Cerebellar cortex (tissue), 1 donor: ENCODE data around the gene WASHC2A.
"Not testable (repeated sequence)": the region's sequence is repeated elsewhere in the genome, so short reads cannot be mapped to it uniquely, and the experiment has no call there.

Source experiments
- DNase-seq: peaks from one replicate; pipeline ENCODE4 v3.0.0-alpha.2; 2015; ENCODE audit warnings: low spot score

Gene WASHC2A

DNA sequence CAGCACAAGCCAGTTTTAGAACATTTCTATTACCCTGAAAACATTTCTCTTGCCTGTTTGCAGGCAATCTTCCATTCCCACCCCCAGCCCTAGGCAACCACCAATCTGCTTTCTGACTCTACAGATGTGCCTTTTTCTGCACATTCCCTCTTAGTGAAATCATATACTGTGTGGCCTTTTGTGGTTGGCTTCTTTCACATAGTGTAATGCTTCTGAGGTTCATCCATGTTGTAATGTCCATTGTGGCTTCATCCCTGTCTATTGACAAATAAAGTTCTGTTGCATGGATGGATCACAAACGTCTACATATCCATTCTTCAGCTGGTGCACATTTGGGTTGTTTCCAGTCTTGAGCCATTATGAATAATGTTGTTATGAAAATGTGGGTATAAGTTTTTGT lies 77.8 kb downstream of the WASHC2A start:
- not testable (repeated sequence) for DNase-seq

GRCh38 chr10:50152792-50153272 lies 85.1 kb downstream of the WASHC2A start:
- DNase-seq: no peak

- not testable (repeated sequence) for DNase-seq
Measured at GRCh38 chr10:50157868-50158267, 90.1 kb downstream of the WASHC2A start.

DNA sequence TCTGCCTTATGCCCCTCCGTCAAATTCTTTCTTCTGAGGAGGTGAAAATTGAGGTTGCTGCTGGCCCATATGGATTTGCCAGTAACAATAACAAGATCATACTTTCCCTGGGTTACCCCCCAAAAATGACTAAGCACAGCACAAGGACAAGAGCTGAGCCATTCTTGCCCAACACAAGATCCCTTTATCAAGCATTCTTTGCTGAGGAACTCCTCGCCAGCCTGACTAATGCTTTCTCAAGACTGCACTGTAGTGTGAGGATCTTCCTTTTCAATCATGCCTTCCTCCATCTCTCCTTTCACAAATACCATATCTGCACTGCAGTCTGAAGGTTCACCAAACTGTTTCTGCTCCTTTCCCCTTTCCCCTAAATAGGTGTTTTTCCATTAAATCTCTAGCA lies 92.1 kb downstream of the WASHC2A start:
- not testable (repeated sequence) for DNase-seq

- DNase-seq: not testable (repeated sequence)
Measured at GRCh38 chr10:50165038-50165437, 97.3 kb downstream of the WASHC2A start.

GRCh38 chr10:50167833-50168232 lies 100.1 kb downstream of the WASHC2A start:
- DNase-seq: not testable (repeated sequence)

DNA sequence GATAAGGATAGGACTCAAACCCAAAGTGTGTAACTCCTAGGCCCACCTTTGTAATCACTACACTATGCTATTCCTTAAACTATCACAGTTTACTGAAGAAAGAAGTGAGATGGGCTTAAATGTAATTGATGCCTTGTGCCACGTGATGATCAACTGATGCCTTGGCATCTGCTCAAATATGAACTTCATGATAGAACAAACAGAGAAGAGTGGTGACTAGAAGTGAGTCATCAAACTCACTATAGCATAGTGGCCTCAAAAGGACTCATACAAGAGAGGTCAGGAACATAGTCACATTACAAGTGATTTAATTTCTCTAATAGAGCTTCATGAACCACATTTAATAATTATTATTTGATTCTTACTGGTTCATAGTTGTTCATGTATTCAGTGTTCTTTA lies 101.8 kb downstream of the WASHC2A start:
- DNase-seq: not testable (repeated sequence)

DNA sequence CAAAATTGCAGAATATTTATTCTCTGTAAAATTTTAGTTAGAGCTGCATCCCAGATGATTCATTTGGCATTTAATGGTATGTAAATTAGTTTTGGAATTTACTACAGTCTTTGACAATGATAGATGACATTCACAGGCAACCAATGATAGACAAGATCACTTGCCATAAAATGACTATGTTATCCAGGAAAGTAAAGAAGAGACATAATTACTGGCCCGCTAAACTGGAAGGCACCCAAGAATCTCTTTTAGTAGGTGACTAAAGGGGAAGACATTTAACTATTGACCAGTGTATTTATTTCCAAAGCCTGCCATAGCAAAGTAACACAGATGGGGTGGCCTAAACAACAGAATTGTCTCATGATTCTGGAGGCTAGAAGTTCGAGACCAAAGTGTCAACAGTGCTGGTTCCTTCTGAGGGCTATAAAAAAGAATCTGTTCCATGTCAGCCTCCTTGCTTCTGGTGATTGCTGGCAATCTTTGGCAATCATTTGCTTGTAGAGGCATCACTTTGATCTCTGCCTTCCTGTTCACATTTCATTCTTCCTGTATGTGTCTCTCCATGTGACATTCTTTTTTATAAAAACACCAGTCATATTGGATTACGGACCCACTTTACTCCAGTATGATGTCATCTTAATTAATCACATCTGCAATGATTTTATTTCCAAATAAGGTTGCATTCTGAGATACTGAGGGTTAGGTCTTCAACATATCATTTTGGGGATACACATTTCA lies 107.2 kb downstream of the WASHC2A start:
- not testable (repeated sequence) for DNase-seq
